ENCODE results near the gene POLR1G.

The POLR1G gene

GRCh38 chr19:45444318-45445041 lies 38.0 kb downstream of the POLR1G start:
- peak; percentile 64 for ATAC-seq
- TF ChIP-seq ZFP30 (CRISPR knock-in tag; IDR thresholded peaks at IDR 0.05) (0 out of 2 replicates have a peak, but pooled peaks have one; percentile 6), PATZ1 (CRISPR knock-in tag; IDR thresholded peaks at IDR 0.05; ENCODE audit: borderline replicate concordance) (no peak), ZNF565 (CRISPR knock-in tag; conservative IDR thresholded peaks at IDR 0.05; ENCODE audit: low read depth) (no peak)

- ATAC-seq, result no peak
- TF ChIP-seq ESRRG (CRISPR knock-in tag; IDR thresholded peaks at IDR 0.05), result no peak
- TF ChIP-seq ARNTL (CRISPR knock-in tag; IDR thresholded peaks at IDR 0.05; ENCODE audit: borderline replicate concordance, low read depth), result no peak
- TF ChIP-seq, protein P1, sequence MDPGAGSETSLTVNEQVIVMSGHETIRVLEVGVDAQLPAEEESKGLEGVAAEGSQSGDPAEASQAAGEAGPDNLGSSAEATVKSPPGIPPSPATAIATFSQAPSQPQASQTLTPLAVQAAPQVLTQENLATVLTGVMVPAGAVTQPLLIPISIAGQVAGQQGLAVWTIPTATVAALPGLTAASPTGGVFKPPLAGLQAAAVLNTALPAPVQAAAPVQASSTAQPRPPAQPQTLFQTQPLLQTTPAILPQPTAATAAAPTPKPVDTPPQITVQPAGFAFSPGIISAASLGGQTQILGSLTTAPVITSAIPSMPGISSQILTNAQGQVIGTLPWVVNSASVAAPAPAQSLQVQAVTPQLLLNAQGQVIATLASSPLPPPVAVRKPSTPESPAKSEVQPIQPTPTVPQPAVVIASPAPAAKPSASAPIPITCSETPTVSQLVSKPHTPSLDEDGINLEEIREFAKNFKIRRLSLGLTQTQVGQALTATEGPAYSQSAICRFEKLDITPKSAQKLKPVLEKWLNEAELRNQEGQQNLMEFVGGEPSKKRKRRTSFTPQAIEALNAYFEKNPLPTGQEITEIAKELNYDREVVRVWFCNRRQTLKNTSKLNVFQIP (CRISPR knock-in tag; IDR thresholded peaks at IDR 0.05; ENCODE audit: borderline replicate concordance, low read depth), result no peak
These were observed 38.7 kb downstream of the POLR1G start for GRCh38 chr19:45445139-45445538.

DNA sequence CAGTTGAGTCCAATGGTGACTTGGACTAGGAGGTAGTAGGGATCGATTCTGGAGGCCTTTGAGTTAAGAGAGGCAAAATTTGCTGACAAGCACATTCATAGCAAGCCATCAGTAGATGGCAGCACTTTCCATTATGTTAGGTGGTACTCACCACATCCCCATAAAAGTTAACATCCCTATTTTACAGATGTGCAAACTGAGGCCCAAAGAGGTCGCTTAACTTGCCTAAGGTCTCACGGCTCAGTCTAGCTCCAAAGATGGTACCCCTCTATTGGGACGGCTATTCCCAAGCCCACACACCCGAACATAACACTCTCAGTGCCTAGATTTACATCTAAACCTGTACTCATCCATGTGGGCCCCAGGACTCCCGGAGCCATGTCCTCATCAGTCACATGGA lies 39.9 kb downstream of the POLR1G start:
- ATAC-seq, result no peak
- no peak for TF ChIP-seq ZFP3 (CRISPR knock-in tag; IDR thresholded peaks at IDR 0.05)
- TF ChIP-seq ARNTL (CRISPR knock-in tag; IDR thresholded peaks at IDR 0.05; ENCODE audit: borderline replicate concordance, low read depth), result no peak
- TF ChIP-seq, protein P2, sequence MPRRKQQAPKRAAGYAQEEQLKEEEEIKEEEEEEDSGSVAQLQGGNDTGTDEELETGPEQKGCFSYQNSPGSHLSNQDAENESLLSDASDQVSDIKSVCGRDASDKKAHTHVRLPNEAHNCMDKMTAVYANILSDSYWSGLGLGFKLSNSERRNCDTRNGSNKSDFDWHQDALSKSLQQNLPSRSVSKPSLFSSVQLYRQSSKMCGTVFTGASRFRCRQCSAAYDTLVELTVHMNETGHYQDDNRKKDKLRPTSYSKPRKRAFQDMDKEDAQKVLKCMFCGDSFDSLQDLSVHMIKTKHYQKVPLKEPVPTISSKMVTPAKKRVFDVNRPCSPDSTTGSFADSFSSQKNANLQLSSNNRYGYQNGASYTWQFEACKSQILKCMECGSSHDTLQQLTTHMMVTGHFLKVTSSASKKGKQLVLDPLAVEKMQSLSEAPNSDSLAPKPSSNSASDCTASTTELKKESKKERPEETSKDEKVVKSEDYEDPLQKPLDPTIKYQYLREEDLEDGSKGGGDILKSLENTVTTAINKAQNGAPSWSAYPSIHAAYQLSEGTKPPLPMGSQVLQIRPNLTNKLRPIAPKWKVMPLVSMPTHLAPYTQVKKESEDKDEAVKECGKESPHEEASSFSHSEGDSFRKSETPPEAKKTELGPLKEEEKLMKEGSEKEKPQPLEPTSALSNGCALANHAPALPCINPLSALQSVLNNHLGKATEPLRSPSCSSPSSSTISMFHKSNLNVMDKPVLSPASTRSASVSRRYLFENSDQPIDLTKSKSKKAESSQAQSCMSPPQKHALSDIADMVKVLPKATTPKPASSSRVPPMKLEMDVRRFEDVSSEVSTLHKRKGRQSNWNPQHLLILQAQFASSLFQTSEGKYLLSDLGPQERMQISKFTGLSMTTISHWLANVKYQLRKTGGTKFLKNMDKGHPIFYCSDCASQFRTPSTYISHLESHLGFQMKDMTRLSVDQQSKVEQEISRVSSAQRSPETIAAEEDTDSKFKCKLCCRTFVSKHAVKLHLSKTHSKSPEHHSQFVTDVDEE (CRISPR knock-in tag; IDR thresholded peaks at IDR 0.05), result no peak

- no peak for ATAC-seq
- no peak for TF ChIP-seq ZFP3 (CRISPR knock-in tag; IDR thresholded peaks at IDR 0.05)
- TF ChIP-seq ZNF565 (CRISPR knock-in tag; conservative IDR thresholded peaks at IDR 0.05; ENCODE audit: low read depth), result no peak
- no peak for TF ChIP-seq ZNF8 (CRISPR knock-in tag; IDR thresholded peaks at IDR 0.05)
- TF ChIP-seq ZNF70 (CRISPR knock-in tag; IDR thresholded peaks at IDR 0.05), result no peak
- no peak for TF ChIP-seq SNAI2 (CRISPR knock-in tag; IDR thresholded peaks at IDR 0.05)
- TF ChIP-seq PATZ1 (CRISPR knock-in tag; IDR thresholded peaks at IDR 0.05; ENCODE audit: borderline replicate concordance), result no peak
- no peak for TF ChIP-seq TCF4 (CRISPR knock-in tag; IDR thresholded peaks at IDR 0.05; ENCODE audit: borderline replicate concordance)
- no peak for TF ChIP-seq CSDC2 (CRISPR knock-in tag; IDR thresholded peaks at IDR 0.05)
- no peak for TF ChIP-seq ZC3H10 (CRISPR knock-in tag; IDR thresholded peaks at IDR 0.05)
These were observed 40.5 kb downstream of the POLR1G start for GRCh38 chr19:45446944-45447343.

GRCh38 chr19:45448425-45448756 lies 41.9 kb downstream of the POLR1G start:
- no peak for ATAC-seq
- TF ChIP-seq ISL1 (CRISPR knock-in tag; IDR thresholded peaks at IDR 0.05) (no peak), ZNF8 (CRISPR knock-in tag; IDR thresholded peaks at IDR 0.05) (no peak), ZNF565 (CRISPR knock-in tag; conservative IDR thresholded peaks at IDR 0.05; ENCODE audit: low read depth) (no peak), ARNTL (CRISPR knock-in tag; IDR thresholded peaks at IDR 0.05; ENCODE audit: borderline replicate concordance, low read depth) (no peak), CSDC2 (CRISPR knock-in tag; IDR thresholded peaks at IDR 0.05) (no peak), PATZ1 (CRISPR knock-in tag; IDR thresholded peaks at IDR 0.05; ENCODE audit: borderline replicate concordance) (no peak), PPARA (CRISPR knock-in tag; IDR thresholded peaks at IDR 0.05; ENCODE audit: borderline replicate concordance) (no peak), OSR1 (CRISPR knock-in tag; IDR thresholded peaks at IDR 0.05) (no peak)
- TF ChIP-seq, protein P1 (CRISPR knock-in tag; IDR thresholded peaks at IDR 0.05; ENCODE audit: borderline replicate concordance, low read depth), result no peak
- TF ChIP-seq, protein P2 (CRISPR knock-in tag; IDR thresholded peaks at IDR 0.05), result no peak

All from SK-N-SH treated with all-trans-retinoic acid at 6 μM for 48 hours (cell line).